ENCODE measurements around the gene KCNMB2. TPM values are rescaled to one million over a fixed set of nuclear protein-coding genes. Genes with fewer than 3 reads are reported as not detected.

Gene KCNMB2
- total RNA-seq, 3 donors from 2014 or later, result 0.19 to 1.3 TPM; not detected in 1

DNA sequence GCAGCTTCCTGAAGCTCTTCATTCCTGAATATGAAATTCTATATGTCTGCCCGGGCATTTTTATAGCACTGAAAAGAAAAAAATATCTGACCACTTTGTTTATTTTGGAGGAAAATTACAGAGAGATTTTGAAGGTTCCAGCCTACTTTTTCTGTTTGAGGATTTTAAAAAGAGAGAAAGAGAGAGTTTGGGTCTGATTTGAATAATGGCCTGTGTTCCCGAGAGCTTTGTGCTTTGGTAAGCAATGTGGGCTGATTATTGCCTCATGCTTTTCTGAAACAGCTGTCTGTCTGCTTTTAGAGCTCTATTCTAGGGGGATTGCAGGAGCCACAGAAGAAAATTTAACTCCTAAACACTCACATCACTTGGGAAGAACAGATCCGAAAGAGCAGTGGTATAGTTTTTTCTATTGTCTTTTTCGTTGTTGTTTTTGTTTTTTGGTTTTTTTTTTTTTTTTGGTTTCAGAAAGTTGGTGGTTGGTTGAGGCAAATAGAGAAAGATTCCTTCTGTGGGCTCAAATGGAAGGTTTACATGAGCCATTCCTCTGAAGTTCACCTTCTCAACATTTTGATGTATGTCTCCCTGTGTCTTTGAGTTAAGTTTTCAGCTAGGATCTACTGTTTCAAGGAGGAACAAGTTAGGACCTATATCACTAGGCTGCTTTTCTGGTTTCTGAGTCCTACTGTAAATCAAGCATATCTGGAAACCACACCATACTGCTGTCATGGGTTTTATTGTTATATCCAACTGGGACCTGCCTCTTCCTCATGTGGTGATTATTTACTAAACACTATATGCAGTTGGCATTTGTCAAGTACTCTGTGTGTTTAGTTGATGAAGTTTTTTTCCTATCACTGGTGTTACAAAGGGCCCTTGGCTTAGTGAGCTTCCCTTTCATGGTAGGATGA lies 178.9 kb downstream of the KCNMB2 start:
- Histone ChIP-seq H3K36me3 (ENCODE audit: low read depth) (no peaks in the 10 kb centered on the region), H3K9me3 (no peaks in the 10 kb centered on the region), H3K4me3 (no peak overlapping the region), H3K4me1 (ENCODE audit: low read depth) (no peaks in the 10 kb centered on the region)
- TF ChIP-seq, protein P1, sequence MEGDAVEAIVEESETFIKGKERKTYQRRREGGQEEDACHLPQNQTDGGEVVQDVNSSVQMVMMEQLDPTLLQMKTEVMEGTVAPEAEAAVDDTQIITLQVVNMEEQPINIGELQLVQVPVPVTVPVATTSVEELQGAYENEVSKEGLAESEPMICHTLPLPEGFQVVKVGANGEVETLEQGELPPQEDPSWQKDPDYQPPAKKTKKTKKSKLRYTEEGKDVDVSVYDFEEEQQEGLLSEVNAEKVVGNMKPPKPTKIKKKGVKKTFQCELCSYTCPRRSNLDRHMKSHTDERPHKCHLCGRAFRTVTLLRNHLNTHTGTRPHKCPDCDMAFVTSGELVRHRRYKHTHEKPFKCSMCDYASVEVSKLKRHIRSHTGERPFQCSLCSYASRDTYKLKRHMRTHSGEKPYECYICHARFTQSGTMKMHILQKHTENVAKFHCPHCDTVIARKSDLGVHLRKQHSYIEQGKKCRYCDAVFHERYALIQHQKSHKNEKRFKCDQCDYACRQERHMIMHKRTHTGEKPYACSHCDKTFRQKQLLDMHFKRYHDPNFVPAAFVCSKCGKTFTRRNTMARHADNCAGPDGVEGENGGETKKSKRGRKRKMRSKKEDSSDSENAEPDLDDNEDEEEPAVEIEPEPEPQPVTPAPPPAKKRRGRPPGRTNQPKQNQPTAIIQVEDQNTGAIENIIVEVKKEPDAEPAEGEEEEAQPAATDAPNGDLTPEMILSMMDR (IDR thresholded peaks at IDR 0.05), result no peak
- DNase-seq (no peak), ATAC-seq (peak; percentile 39)
- intact Hi-C loops (cut with DNase I, micrococcal nuclease), result no loop called here

DNA sequence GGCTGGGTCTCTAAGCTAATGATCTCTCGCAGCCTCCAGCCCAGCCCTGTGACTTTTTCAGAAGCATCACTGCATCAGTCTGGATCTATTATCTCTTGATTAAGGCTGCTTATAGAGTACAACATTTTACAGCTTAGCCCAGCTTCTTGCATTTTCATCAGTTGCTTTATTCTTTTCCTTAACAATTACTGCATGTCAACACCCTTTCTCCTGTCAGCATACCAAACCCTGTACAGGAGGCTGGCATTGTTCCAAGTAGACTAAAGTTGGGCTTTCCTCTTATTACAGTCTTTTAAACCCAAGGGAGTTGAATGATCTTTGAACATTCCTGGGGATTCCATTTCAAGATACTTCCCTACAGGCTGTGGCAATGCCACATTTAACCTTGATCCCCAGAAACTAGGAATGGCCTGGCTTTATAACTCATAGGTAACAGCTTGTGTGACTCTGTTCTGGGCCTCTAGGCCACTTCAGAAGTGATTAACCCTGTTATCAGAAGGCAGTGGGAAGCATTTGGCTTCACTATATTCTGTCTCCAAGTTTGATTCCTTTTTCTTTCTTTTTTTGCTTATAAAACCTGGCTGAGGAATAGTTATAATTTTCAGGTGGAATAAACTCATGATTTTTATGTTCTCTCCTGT lies 182.9 kb downstream of the KCNMB2 start:
- Histone ChIP-seq H3K4me1 (ENCODE audit: low read depth) (no peaks in the 10 kb centered on the region), H3K9me3 (no peaks in the 10 kb centered on the region), H3K36me3 (ENCODE audit: low read depth) (no peaks in the 10 kb centered on the region), H3K4me3 (no peak overlapping the region)
- intact Hi-C loops (cut with DNase I, micrococcal nuclease), result no loop called here
- TF ChIP-seq, protein P1 (IDR thresholded peaks at IDR 0.05), result no peak
- ATAC-seq (peak; percentile 76), DNase-seq (peak in 1 of 3 donors; percentile 55)

DNA sequence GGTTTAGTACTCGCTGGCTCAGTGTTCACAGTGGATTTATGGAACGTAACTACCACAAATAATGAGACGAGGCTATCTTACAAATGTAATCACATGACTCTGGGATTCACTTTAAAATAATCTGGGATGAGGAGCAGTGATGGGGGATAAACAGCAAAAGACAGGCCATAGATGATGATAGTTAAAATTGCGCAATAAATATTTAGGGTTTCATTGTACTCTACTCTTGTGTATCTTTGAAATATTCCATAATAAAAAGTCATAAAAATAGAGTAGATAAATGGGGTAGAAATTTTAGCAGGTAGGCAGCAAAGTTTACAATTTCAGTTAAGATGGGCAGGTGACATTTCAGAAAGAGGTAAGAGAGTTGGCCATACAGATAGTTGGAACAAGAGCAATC lies 196.6 kb downstream of the KCNMB2 start:
- intact Hi-C loops (cut with DNase I, micrococcal nuclease), result no loop called here
- H3K36me3 ChIP-seq (ENCODE audit: low read depth), result no peaks in the 10 kb centered on the region
- ATAC-seq, result no peak

DNA sequence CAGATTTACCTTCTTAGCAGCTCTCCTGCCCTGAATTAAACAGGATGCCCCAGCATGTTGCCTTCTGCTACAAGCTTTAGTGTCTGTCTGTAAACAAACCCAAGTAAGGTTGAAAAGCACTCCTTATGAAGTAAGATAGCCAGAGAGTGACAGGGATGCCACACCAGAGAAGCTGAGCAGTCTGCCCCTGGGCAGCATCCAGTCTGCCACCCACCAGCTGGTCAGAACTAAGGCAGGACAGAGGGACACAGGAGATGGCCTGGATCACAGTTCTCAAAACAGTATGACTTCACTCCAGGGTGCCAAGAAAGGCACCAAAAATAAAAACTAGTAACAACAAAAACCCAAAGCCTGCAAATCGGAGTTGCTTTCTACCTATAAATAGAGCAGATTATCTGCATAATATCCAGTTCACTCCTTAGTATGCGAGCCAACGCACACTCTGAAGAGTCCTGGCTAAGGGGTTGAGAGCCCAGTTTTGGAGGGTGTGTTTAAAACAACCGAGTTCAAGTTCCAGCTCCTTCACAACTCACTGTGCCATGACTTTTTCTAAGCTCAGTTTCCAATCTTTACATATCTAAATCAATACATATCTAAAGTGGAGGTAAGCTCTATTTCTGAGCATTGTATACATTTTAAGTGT lies 198.9 kb downstream of the KCNMB2 start:
- Histone ChIP-seq H3K4me1 (ENCODE audit: low read depth) (no peaks in the 10 kb centered on the region), H3K4me3 (no peak overlapping the region), H3K36me3 (ENCODE audit: low read depth) (no peaks in the 10 kb centered on the region), H3K9me3 (no peaks in the 10 kb centered on the region)
- DNase-seq, result no peak
- TF ChIP-seq, protein P1 (IDR thresholded peaks at IDR 0.05), result no peak
- no peak for ATAC-seq
- intact Hi-C loops (cut with DNase I, micrococcal nuclease), result no loop called here

More for the DNA sequence above, 196.6 kb downstream of the KCNMB2 start:
- DNase-seq, result no peak
- H3K9me3 ChIP-seq, result no peaks in the 10 kb centered on the region
- TF ChIP-seq, protein P1 (IDR thresholded peaks at IDR 0.05), result no peak
- no peaks in the 10 kb centered on the region for H3K4me1 ChIP-seq (ENCODE audit: low read depth)
- H3K4me3 ChIP-seq, result no peak overlapping the region

DNA sequence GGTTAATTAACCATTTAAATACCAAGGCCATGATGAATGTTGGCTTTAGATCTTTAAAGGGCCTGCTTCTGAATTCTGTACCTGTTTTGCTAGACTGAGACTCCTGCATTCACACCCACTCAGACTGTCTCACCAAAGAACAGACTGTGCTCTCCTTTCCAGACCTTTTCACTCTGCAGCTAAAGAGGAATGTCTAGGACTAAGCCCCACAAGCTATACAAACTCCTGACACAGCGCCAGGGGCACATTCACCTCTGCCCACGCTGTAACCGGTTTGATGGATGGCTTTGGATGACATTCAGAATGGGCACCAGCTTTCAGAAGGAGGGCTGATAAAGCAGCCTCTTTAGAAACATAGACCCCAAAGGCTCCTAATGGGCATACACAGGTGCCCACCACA lies 200.1 kb downstream of the KCNMB2 start:
- Histone ChIP-seq H3K9me3 (no peaks in the 10 kb centered on the region), H3K36me3 (ENCODE audit: low read depth) (no peaks in the 10 kb centered on the region), H3K4me3 (no peak overlapping the region), H3K4me1 (ENCODE audit: low read depth) (peaks cover 4% of the 10 kb centered on the region)
- ATAC-seq (no peak), DNase-seq (no peak)
- TF ChIP-seq, protein P1 (IDR thresholded peaks at IDR 0.05), result no peak
- intact Hi-C loops (cut with DNase I, micrococcal nuclease), result no loop called here
